ENCODE measurements around the gene WDR53.
"Not testable (repeated sequence)": the region's sequence is repeated elsewhere in the genome, so short reads cannot be mapped to it uniquely, and the experiment has no call there.

WDR53 gene

DNA sequence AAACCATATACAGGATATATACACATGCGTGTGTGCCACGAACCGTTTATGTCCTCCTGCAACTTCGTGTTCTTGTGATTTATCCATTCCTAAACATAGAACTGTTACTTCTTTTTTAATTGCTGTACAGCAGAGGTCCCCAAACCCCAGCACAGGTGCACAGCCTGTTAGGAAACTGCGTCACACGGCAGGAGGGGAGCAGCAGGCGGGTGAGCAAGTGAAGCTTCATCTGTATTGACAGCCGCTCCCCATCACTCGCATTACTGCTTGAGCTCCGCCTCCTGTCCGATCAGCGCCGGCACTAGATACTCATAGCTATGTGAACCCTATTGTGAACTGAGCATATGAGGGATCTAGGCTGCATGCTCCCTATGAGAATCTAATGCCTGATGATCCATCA lies 36.2 kb upstream of the WDR53 start:
- DNase-seq (ENCODE audit: low read depth) = no peak
- TF ChIP-seq, protein P1, sequence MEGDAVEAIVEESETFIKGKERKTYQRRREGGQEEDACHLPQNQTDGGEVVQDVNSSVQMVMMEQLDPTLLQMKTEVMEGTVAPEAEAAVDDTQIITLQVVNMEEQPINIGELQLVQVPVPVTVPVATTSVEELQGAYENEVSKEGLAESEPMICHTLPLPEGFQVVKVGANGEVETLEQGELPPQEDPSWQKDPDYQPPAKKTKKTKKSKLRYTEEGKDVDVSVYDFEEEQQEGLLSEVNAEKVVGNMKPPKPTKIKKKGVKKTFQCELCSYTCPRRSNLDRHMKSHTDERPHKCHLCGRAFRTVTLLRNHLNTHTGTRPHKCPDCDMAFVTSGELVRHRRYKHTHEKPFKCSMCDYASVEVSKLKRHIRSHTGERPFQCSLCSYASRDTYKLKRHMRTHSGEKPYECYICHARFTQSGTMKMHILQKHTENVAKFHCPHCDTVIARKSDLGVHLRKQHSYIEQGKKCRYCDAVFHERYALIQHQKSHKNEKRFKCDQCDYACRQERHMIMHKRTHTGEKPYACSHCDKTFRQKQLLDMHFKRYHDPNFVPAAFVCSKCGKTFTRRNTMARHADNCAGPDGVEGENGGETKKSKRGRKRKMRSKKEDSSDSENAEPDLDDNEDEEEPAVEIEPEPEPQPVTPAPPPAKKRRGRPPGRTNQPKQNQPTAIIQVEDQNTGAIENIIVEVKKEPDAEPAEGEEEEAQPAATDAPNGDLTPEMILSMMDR (conservative IDR thresholded peaks at IDR 0.05; ENCODE audit: low read depth, low read length) = no peak
- H3K4me3 ChIP-seq (ENCODE audit: low read length) = no peak overlapping the region

DNA sequence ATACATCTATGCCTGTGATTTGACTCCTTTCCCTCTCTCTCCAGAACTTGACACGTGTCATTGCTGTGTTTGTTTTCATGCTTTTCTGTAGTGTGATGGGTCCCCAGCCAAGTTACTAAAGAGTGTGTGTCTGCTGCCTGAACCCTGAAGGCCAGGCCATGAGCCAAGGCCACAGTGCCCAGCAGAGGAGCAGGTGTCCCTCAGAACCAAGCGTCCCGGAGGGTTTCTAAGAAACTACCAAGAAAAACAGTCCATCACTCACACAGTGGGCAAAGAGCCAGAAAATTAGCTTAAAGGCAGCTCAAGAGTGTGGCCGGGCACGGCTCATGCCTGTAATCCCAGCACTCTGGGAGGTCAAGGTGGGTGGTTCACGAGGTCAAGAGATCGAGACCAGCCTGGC lies 35.3 kb upstream of the WDR53 start:
- DNase-seq (ENCODE audit: low read depth) = peak; percentile 22
- TF ChIP-seq, protein P1 (conservative IDR thresholded peaks at IDR 0.05; ENCODE audit: low read depth, low read length) = no peak
- H3K4me3 ChIP-seq (ENCODE audit: low read length) = no peak overlapping the region

DNA sequence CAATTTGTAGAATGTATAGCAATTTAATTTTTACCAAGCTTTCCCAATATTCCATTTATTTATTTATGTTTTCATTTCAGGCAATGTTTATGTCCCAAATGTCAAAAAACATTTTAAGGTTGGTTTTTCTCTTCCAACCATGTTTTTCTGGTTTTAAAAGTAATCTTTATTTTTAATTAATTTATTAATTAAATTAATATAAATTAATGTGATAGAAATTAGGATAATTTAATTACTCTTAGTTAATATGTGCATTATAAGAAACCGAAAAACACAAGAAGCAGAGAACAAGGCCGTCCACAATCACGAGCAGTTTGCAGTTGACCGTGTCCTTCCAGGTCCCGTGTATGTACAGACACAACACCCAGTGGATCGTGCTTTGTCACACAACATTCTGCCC lies 34.3 kb upstream of the WDR53 start:
- H3K4me3 ChIP-seq (ENCODE audit: low read length) = no peak overlapping the region
- DNase-seq (ENCODE audit: low read depth) = no peak
- TF ChIP-seq, protein P1 (conservative IDR thresholded peaks at IDR 0.05; ENCODE audit: low read depth, low read length) = no peak

DNA sequence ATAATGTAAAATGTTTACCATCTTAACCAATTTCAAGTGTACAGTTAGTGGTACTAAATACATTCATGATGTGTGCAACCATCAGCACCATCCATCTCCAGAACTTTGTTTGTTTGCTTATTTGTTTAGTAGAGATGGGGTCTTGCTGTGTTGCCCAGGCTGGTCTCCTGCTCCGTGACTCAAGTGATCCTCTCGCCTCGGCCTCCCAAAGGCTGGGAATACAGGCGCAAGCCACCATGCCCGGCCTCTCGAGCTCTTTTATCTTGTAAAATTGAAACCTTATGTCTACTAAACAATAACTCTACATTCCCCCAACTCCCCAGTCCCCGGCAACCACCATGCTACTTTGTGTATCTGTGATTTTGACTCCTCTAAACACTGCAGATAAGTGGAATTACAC lies 32.0 kb upstream of the WDR53 start:
- no peak overlapping the region for H3K4me3 ChIP-seq (ENCODE audit: low read length)
- DNase-seq (ENCODE audit: low read depth) = no peak
- TF ChIP-seq, protein P1 (conservative IDR thresholded peaks at IDR 0.05; ENCODE audit: low read depth, low read length) = no peak

DNA sequence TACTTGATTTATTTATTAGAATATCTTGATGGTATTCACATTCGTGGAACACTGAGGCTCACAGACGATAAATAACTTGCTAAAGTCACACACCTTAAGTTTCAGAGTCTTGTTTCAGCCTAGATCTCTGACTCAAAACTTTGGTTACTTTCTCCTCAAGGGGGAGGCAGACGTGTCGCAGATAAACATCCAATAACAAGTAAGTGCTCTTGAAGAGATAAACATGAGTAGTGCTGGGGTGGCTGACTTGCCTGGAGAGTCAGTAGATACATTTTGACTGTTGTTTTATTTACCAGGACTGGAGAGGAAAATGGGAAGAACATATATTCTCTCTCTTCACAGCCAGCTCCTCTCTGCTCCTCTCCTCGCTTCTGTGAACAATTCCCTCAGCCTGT lies 31.4 kb upstream of the WDR53 start:
- no peak overlapping the region for H3K4me3 ChIP-seq (ENCODE audit: low read length)
- TF ChIP-seq, protein P1 (conservative IDR thresholded peaks at IDR 0.05; ENCODE audit: low read depth, low read length) = no peak
- no peak for DNase-seq (ENCODE audit: low read depth)

DNA sequence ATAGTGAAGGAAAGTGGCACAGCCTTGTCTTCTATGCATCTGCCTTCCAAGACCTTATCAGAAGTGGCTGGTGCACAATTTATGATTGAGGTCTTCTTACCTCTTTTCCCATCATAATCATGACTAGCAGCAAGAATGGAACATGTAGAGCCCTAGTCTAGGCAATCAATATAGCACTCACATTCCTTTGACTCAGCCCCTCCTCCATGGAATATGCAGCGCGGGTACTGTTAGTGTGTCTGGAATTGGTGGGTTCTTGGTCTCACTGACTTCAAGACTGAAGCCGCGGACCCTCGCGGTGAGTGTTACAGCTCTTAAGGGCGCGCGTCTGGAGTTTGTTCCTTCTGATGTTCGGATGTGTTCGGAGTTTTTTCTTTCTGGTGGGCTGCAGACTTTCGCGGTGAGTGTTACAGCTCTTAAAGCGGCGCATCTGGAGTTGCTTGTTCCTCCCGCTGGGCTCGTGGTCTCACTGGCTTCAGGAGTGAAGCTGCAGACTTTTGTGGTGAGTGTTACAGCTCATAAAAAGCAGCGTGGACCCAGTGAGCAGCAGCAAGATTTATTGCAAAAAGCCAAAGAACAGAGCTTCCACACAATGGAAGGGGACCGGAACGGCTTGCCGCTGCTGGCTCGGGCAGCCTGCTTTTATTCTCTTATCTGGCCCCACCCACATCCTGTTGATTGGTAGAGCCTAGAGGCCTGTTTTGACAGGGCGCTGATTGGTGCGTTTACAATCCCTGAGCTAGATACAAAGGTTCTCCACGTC lies 29.8 kb upstream of the WDR53 start:
- not testable (repeated sequence) for H3K4me3 ChIP-seq (ENCODE audit: low read length)

DNA sequence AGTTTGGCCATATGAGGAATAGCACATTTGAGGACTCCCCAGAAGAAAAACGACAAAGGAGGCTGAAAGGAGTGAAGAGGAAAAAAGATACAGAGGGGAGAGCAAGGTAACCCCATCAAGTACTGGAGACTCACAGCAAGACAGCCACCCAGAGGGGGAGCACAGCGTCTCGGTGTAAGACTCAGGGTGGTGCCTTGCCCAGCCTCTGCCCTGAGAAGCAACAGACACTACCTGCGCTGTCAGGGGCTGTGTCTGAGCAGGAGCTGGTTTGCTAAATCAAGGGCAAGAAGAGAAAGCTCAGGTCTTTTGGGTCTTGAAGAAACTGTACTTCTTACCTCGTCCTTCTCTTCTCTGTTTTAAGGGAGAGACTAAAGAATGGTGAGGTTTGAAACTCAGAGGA lies 28.0 kb upstream of the WDR53 start:
- no peak overlapping the region for H3K4me3 ChIP-seq (ENCODE audit: low read length)
- TF ChIP-seq, protein P1 (conservative IDR thresholded peaks at IDR 0.05; ENCODE audit: low read depth, low read length) = no peak
- no peak for DNase-seq (ENCODE audit: low read depth)

More for the DNA sequence above, 29.8 kb upstream of the WDR53 start:
- DNase-seq (ENCODE audit: low read depth) = not testable (repeated sequence)

All from retinal pigment epithelial cell (primary cell).